Activated naive CD8-positive, alpha-beta T cell (primary cell): Measurements from ENCODE around the gene KCNG2.
"Not testable (repeated sequence)": the region's sequence is repeated elsewhere in the genome, so short reads cannot be mapped to it uniquely, and the experiment has no call there.

Experiments
- H3K27ac Mint-ChIP-seq: one replicate; pipeline ENCODE4 v1.8.0; 2021; ENCODE audit warnings: mixed read lengths
- H3K27me3 Mint-ChIP-seq: one replicate; pipeline ENCODE4 v1.8.0; 2021; ENCODE audit warnings: mixed read lengths
- H3K36me3 Mint-ChIP-seq: one replicate; pipeline ENCODE4 v1.8.0; 2021; ENCODE audit warnings: mixed read lengths
- H3K4me1 Mint-ChIP-seq: one replicate; pipeline ENCODE4 v1.8.0; 2021; ENCODE audit warnings: low read depth, mixed read lengths
- H3K4me3 Mint-ChIP-seq: one replicate; pipeline ENCODE4 v1.8.0; 2021; ENCODE audit warnings: mild to moderate bottlenecking, mixed read lengths
- H3K9me3 Mint-ChIP-seq: one replicate; pipeline ENCODE4 v1.8.0; 2021; ENCODE audit warnings: low read depth, mixed read lengths

Gene KCNG2

DNA sequence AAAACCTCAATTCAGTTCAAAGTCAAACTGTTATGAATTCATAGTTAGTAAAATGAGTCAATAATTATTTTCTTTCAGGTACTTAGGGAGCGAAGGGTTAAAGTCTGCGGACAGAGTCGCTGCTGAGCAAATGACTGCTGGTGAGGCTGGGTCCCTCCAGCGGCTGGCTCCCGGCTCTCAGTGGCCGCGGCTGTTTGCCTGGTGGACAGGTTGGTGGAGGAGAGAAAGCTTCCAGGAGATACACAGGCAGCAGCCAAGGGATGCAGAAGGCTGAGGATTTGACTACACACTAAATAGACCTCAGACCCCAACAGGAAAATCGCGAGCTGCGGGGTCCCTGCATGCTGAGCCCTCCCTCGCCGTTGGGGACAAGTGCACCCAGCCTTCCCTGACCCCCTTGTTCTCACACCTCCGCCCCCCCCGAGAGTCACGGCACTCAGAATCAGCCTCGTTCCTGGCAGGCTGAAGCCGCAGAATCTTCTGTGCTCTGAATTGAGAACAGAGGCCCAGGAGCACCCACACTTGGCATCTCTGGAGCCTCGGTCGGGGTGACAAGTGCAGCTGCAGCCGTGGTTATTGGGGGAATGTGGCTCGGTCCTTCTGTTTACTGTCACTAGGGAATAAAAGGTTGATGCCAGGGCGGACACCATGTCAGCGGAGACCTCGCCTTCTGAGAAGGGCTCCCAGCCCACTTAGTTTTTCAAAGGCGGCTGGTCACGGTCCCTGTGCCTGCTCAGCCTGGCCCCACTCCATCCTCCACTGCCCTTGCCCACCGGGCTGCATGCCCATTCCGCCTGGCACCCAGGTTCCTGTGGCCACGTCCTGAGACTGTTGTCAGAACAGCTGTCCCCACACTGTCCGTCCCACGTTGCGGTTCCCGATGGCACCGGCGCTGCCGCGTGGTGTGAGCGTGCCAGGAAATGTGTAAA is 79.7 kb downstream of the KCNG2 start:
- Mint-ChIP-seq H3K27me3 (no peaks in the 10 kb centered on the region), H3K36me3 (no peaks in the 10 kb centered on the region)

DNA sequence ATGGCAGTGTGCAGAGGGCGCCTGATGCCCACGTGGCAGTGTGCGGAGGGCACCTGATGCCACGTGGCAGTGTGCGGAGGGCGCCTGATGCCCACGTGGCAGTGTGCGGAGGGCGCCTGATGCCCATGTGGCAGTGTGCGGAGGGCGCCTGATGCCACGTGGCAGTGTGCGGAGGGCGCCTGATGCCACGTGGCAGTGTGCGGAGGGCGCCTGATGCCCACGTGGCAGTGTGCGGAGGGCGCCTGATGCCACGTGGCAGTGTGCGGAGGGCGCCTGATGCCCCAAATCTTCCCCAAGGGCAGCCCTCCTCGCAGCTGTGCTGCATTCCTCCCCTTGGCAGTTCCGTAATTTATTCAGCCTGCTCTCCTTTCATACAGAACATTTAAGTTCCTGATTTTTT is 80.5 kb downstream of the KCNG2 start:
- H3K4me1 Mint-ChIP-seq, H3K27ac Mint-ChIP-seq, H3K27me3 Mint-ChIP-seq, H3K4me3 Mint-ChIP-seq, H3K9me3 Mint-ChIP-seq, H3K36me3 Mint-ChIP-seq: not testable (repeated sequence)

More for the DNA sequence above, 79.7 kb downstream of the KCNG2 start:
- Mint-ChIP-seq H3K9me3 (no peaks in the 10 kb centered on the region), H3K27ac (no peak overlapping the region), H3K4me1 (no peaks in the 10 kb centered on the region), H3K4me3 (no peak overlapping the region)

DNA sequence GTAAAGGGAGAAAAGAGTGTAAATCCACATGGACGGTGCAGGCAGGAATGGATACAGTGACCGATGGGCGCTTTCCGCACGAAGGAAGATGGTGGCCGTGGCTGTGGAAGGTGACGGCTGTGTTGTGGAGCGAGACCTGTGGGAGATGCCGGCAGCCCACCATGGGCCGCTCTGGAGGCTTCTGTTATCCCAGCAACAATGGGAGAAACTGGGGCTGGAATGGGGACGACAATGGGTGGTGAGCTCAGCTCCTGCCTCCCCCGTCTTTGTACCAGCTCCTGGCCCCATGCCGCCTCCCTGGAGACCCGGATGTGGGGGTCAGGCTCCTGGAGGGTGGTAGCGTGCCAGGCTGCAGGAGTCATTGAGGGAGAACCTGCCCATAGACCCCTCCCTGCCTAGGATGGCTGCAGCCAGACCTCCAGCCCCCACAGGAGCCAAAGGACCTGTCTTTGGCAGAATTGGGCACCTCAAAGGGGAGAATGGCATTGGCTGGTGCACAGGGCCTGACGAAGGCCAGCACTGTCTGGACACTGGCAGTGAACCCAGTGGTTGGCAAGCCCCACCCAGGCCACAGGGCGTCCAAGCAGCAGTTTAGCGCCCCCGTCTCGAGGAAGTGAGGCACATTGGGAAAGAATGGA is 81.1 kb downstream of the KCNG2 start:
- H3K27ac Mint-ChIP-seq: no peak overlapping the region
- H3K4me3 Mint-ChIP-seq: no peak overlapping the region
- no peaks in the 10 kb centered on the region for H3K9me3 Mint-ChIP-seq
- H3K27me3 Mint-ChIP-seq: no peaks in the 10 kb centered on the region
- H3K4me1 Mint-ChIP-seq: no peaks in the 10 kb centered on the region
- no peaks in the 10 kb centered on the region for H3K36me3 Mint-ChIP-seq

DNA sequence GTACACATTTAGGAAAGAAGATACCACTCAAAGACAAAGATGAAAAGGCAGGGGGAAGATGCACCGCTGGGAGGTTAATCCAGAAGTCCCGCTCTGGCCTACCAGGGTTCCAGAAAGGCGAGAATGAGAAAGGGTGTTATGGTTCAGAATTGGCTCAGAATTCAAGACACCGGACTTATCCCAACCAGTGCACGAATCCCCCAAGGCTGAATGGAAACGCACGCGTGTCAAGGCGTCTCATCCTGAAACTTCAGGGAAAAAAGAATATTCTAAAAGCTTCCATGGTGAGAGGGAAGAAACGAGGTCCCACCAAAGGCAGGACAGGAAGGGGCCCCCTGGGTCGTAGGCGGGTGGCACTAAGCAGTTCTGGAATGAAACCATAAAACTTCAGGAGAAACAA is 81.8 kb downstream of the KCNG2 start:
- Mint-ChIP-seq H3K9me3 (no peaks in the 10 kb centered on the region), H3K27me3 (no peaks in the 10 kb centered on the region), H3K4me1 (no peaks in the 10 kb centered on the region), H3K27ac (no peak overlapping the region), H3K36me3 (no peaks in the 10 kb centered on the region), H3K4me3 (no peak overlapping the region)

DNA sequence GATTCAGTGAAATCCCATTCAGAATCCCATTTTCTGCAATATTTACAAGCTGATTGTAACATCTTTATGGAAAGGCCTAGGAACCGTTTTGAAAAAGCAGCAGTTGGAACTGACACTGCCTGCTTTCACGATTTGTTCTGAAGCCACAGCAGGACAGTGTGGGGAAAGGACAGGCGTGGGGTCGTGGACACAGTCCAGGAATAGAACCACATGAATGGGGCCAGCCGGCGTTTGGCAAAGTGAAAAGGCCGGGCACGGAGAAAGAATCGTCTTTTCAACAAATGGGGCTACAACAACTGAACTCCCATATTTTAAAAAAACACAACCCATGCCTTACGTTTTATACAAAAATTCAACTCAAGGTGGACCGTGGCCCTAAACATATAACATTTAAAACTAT is 84.0 kb downstream of the KCNG2 start:
- H3K4me3 Mint-ChIP-seq: no peak overlapping the region

DNA sequence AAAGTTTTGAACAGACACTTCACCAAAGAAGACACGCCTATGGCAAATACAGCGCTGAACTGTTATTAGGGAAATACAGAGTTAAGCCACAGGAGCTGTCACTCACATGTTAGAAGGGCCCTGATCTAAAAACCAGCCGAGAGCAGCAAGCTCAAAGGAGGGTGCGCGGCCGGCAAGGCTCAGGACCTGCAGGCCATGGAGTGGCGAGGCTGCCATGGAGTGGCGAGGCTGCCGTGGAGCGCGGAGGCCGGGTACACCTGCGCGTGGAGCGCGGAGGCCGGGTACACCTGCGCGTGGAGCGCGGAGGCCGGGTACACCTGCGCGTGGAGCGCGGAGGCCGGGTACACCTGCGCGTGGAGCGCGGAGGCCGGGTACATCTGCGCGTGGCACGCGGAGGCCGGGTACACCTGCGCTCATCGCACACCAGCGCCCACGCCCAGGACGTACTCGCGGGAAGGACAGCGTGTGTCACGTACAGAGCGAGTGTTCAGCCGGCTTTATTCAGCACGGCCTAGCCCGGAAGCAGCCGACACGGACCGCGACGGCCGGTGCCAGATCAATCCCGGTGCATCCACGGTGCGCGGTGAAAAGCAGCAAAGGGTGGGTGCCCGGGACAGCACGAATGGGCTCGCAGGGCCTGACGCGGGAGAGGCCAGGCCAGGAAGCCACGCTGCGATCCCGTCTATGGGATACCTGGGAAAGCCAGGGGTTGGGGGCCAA is 84.9 kb downstream of the KCNG2 start:
- H3K4me3 Mint-ChIP-seq: no peak overlapping the region

More for the DNA sequence above, 84.0 kb downstream of the KCNG2 start:
- no peaks in the 10 kb centered on the region for H3K36me3 Mint-ChIP-seq
- H3K4me1 Mint-ChIP-seq: no peaks in the 10 kb centered on the region
- H3K27me3 Mint-ChIP-seq: no peaks in the 10 kb centered on the region
- no peak overlapping the region for H3K27ac Mint-ChIP-seq
- no peaks in the 10 kb centered on the region for H3K9me3 Mint-ChIP-seq

DNA sequence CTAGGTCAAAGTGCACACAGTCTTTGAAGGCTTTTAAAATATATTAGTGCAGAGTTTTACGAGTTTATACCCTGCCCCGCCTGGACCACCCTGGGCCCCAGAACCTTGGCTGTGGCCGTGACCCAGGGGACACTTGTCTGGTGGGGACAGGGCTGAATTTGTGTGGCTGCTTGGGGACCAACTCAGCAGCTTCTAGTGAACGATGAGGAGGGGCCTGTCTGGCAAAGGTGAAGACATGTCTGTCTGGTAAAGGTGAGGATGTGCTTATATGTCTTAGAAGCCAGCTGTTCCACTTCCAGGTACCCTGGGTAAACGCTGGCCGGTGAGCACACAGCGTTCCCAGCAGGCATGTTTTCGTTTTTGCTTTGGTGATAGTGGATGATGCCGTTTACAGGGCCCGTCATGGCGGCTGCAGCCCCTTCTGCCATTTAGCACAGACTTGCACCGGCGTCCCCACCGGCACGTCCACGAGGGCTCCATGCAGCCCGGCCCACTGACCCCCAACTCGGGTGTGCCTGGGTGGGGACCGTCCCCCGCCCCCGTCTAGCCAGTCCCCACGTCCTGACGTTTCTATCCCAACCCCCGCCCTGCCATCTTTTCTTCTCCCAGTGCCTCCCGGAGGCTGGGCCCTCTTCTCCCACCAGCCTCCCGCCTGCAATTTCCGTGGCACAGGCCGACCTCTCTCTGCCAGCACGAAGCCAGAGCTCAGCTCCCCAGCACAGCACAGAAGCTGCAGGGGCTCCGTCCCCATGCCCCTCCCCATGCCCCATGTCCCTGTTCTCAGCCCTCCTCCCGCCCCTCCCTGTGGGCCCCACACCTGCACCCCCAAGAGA is 85.9 kb downstream of the KCNG2 start:
- no peaks in the 10 kb centered on the region for H3K36me3 Mint-ChIP-seq
- no peaks in the 10 kb centered on the region for H3K9me3 Mint-ChIP-seq
- no peak overlapping the region for H3K4me3 Mint-ChIP-seq
- H3K27ac Mint-ChIP-seq: no peak overlapping the region
- H3K27me3 Mint-ChIP-seq: no peaks in the 10 kb centered on the region
- H3K4me1 Mint-ChIP-seq: no peaks in the 10 kb centered on the region

More for the DNA sequence above, 84.9 kb downstream of the KCNG2 start:
- Mint-ChIP-seq H3K27ac (no peak overlapping the region), H3K36me3 (no peaks in the 10 kb centered on the region), H3K27me3 (no peaks in the 10 kb centered on the region), H3K9me3 (no peaks in the 10 kb centered on the region), H3K4me1 (no peaks in the 10 kb centered on the region)

DNA sequence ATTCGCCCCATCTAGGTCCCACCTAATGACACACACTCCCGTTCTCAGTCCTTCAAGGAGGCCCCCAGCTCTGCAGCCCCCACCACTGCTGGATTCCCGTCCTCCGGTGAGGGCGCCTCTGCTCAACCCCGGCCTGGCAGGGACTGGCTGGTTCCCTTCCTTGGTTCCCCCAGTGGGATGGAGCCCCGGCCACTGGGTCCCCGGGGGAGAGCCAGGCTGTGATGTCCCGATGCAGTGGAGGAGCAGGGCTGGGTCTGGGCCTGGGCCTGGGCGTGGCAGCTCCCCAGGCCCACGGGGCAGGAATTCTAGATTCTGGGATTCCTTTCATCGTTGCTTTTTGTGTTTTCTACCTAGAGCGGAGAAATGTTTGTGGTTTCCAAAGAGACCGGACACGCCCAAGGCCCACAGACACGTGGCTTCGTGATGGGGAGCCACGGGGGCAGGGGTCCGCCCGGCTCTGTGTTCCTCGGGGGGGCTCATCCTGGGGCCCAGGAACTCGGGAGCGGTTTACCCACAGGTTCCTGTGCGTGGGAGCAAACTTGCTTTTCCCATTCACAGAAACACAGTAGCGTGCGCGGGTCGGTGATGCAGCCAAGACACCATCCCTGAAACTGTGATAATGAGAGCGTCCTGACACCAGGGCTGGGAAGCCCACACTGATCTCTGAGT is 86.7 kb downstream of the KCNG2 start:
- Mint-ChIP-seq H3K27ac (no peak overlapping the region), H3K9me3 (peaks cover 2% of the 10 kb centered on the region), H3K36me3 (no peaks in the 10 kb centered on the region), H3K27me3 (no peaks in the 10 kb centered on the region), H3K4me1 (no peaks in the 10 kb centered on the region), H3K4me3 (no peak overlapping the region)

DNA sequence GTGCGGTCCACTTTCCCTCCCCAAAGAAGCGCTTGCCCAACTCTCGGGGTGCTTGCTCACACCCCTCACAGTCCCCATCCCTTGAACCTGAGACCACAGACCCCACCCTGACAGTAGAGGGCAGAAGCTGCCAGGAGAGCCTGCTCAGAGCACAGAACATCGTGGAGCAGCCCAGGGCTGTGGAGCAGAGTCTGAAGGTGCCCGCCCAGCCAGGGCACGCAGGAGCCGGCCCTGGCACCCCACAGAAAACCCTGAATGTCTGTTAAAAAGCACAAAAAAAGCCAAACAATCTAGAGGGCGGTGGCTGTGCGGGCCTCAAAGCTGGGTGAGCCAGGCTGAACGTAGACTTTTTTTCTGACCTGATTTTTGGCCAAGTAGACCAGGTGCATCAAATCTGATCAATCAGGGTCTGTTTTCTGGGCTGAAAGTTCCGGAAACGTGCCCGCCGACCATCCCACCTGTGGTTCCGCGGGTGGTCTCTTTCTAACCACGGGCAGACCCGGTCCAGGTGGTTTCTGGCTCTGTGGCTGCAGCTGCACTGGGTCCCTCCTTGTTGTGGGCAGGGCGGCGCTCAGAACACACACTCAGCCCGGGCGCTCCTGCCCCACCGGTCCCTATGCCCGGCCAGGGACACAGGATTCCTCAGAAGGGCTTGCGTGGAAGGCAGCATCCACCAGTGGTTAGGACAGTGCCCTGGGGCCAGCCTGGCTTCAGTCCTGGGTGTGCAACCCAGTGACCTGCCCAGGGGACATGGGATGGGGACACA is 87.4 kb downstream of the KCNG2 start:
- Mint-ChIP-seq H3K9me3 (peaks cover 5% of the 10 kb centered on the region), H3K4me3 (no peak overlapping the region), H3K27ac (no peak overlapping the region), H3K4me1 (no peaks in the 10 kb centered on the region), H3K36me3 (no peaks in the 10 kb centered on the region), H3K27me3 (no peaks in the 10 kb centered on the region)

DNA sequence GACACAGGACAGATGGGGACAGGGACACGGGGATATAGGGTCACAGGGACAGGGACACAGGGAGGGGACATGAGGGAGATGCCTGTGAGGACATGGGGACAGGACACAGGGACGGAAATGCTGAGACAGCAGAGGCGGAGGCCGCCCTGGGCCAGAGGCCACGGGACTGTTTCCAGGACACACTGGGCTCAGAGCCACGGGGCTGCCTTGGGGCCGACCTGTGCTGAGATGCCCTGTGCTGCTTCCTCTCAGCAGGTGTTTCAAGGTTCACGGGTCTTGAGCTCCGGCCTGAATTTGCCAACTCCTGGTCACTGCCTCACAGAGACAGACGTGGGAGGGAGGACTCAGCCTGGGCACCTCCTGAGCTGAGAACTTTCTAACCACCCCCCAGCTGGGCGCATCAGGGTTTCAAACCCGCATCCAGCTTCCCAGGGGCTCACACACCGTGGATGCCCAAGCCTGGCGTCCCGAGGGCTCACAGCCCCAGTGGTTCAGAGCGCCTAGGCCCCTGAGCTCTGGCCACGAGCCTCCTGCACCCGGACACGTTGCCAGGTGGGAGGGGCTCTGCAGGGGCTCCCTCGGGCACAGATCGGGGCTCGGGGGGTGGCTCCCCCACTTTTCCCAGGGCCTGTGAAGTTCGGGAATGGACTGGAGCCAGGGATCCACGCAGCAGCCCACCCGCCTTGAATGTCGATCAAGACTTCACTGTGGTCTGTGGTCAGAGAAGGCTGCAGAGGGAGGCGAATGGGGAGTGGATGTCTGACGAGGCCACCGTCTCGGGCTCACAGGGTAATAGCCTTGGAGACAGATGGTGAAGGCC is 89.7 kb downstream of the KCNG2 start:
- Mint-ChIP-seq H3K4me3 (no peak overlapping the region), H3K4me1 (peaks cover 3% of the 10 kb centered on the region), H3K27ac (no peak overlapping the region), H3K36me3 (no peaks in the 10 kb centered on the region), H3K9me3 (peaks cover 18% of the 10 kb centered on the region), H3K27me3 (no peaks in the 10 kb centered on the region)

DNA sequence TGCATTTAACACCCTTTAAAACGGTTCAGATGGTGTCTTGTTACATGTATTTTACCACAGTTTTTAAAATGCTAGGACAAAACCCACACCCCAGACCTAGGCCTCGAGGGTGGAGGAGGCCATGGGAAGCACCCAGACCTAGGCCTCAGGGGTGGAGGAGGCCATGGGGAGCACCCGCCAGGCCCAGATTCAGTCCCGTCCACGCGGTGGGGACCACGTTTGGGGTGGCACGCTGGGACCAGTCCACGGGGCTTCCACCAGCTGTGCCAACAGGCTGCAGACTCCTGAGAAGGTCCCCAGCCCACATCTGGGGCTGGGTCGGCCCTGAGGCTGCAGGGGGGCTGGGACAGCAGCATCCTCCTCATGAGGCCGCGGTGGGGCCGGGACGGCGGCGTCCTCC is 90.3 kb downstream of the KCNG2 start:
- Mint-ChIP-seq H3K36me3 (no peaks in the 10 kb centered on the region), H3K27me3 (no peaks in the 10 kb centered on the region), H3K9me3 (peaks cover 24% of the 10 kb centered on the region), H3K4me3 (no peak overlapping the region), H3K27ac (no peak overlapping the region), H3K4me1 (peaks cover 3% of the 10 kb centered on the region)

DNA sequence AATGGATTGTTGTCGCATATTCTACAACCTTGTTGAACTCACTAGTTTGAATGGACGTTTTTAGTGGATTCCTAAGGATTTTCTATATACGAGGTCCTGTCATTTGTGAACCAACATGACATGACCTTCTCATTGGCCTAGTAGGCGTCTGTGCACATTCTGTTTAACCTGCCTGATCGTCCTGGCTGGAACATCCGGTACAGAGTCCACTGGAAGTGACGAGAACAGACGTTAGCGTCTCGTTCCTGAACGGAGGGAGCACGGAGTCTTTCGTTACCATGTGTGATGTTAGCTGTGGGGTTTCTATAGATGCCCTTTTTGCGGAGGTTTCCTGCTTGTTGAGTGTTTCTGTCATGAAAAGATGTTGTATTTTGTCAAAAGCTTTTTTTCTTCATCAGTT is 91.8 kb downstream of the KCNG2 start:
- Mint-ChIP-seq H3K27ac (no peak overlapping the region), H3K4me1 (peaks cover 3% of the 10 kb centered on the region), H3K4me3 (no peak overlapping the region), H3K9me3 (peaks cover 38% of the 10 kb centered on the region), H3K27me3 (no peaks in the 10 kb centered on the region), H3K36me3 (peaks cover 3% of the 10 kb centered on the region)

DNA sequence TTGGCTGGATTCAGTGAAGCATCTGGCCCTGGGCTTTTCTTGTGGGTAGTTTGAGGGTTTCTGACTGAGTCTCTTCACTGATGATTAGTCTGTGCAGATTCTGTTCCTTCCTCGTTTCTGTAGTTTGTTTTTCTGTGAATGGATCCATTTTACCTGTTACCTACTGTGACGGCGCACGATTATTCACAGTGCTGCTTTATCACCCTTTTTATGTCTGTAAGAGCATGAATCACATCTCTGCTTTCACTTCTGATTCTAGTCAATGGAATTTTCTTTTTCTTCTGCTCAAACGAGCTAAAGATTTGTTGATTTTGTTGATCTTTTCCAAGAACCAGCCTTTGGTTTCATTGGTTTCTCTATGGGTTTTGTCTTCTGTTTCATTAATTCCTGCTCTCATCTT is 92.9 kb downstream of the KCNG2 start:
- H3K36me3 Mint-ChIP-seq: peaks cover 8% of the 10 kb centered on the region

More for the DNA sequence above, 92.9 kb downstream of the KCNG2 start:
- H3K4me3 Mint-ChIP-seq: no peak overlapping the region
- peaks cover 3% of the 10 kb centered on the region for H3K4me1 Mint-ChIP-seq
- H3K9me3 Mint-ChIP-seq: peaks cover 45% of the 10 kb centered on the region
- no peaks in the 10 kb centered on the region for H3K27me3 Mint-ChIP-seq
- H3K27ac Mint-ChIP-seq: peak overlapping the region; percentile 10
